ENCODE data around the gene TNFAIP1. TPM values are rescaled to one million over a fixed set of nuclear protein-coding genes. Genes with fewer than 3 reads are reported as not detected.

TNFAIP1 gene, protein sequence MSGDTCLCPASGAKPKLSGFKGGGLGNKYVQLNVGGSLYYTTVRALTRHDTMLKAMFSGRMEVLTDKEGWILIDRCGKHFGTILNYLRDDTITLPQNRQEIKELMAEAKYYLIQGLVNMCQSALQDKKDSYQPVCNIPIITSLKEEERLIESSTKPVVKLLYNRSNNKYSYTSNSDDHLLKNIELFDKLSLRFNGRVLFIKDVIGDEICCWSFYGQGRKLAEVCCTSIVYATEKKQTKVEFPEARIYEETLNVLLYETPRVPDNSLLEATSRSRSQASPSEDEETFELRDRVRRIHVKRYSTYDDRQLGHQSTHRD
- total RNA-seq, result 10 to 100 TPM; 29.9 to 36.1 TPM
- polyA plus RNA-seq (2013, experiment 1 of 2), result 29.7 TPM
- polyA plus RNA-seq (2013, experiment 2 of 2), result 27.6 TPM
- long read RNA-seq, experiment 1, transcript TNFAIP1-201 (7 exons, 3,627 nt), result major isoform, 5 of 10 reads
- long read RNA-seq, experiment 1, partial matches to known transcripts, result 1 of 10 reads
- long read RNA-seq, experiment 1, other reads (novel, unspliced or antisense), result 4 of 10 reads
- long read RNA-seq, experiment 2, transcript TNFAIP1-201 (7 exons, 3,627 nt), result major isoform, 47 of 60 reads
- long read RNA-seq, experiment 2, partial matches to known transcripts, result 8 of 60 reads
- long read RNA-seq, experiment 2, other reads (novel, unspliced or antisense), result 3 of 60 reads
- long read RNA-seq, experiment 3, transcript TNFAIP1-201 (7 exons, 3,627 nt), result major isoform, 70 of 82 reads
- long read RNA-seq, experiment 3, partial matches to known transcripts, result 1 of 82 reads
- long read RNA-seq, experiment 3, other reads (novel, unspliced or antisense), result 10 of 82 reads
- long read RNA-seq, experiment 4, transcript TNFAIP1-201 (7 exons, 3,627 nt), result major isoform, 9 of 15 reads
- long read RNA-seq, experiment 4, partial matches to known transcripts, result 3 of 15 reads
- long read RNA-seq, experiment 4, other reads (novel, unspliced or antisense), result 3 of 15 reads

DNA sequence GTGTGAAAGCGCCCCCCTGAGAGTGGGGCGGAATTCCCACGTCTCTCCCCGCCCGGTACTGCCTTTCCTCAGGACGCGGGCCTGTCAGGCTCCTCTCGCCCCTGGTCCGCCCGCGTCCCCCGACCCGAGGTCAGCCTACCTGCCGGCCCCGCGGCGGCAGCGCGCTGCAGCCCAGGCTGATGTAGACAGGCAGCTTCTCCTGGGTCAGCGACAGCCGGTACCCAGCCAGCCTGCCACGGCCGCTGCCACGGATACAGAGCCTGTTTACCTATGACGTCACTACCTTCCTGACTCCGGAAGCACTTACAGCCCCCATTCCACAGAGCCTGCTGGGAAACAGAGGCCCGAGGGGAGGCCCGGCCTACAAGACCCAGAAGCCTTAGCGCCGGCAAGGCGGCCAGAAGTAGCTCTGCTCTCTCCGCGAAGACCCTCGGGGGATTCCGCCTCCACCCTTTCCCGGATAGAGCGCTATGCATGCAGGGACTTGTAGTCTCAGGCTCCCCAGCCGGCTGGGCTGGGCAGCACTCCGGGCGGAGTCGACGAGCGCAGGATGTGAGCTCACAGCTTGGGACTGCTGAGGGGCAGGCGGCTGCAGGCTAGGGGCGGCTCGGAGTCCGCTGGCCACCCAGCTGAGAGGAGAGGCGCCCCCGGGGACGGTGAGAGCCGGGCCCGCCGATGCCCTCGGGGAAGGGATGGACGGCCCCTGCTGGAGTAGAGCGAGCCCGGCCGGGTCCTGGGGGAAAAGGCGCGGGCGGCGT lies at the start of gene TNFAIP1, which contains the start of gene IFT20:
TSS of gene TNFAIP1 (plus strand) at position 561 of the 758 bp plus-strand sequence. CDS start 3,761 bp downstream, outside the sequence.
TSS of gene IFT20 (minus strand) at position 272 of the 758 bp plus-strand sequence. CDS start 3,487 bp downstream, outside the sequence.
- TF ChIP-seq, protein P1, sequence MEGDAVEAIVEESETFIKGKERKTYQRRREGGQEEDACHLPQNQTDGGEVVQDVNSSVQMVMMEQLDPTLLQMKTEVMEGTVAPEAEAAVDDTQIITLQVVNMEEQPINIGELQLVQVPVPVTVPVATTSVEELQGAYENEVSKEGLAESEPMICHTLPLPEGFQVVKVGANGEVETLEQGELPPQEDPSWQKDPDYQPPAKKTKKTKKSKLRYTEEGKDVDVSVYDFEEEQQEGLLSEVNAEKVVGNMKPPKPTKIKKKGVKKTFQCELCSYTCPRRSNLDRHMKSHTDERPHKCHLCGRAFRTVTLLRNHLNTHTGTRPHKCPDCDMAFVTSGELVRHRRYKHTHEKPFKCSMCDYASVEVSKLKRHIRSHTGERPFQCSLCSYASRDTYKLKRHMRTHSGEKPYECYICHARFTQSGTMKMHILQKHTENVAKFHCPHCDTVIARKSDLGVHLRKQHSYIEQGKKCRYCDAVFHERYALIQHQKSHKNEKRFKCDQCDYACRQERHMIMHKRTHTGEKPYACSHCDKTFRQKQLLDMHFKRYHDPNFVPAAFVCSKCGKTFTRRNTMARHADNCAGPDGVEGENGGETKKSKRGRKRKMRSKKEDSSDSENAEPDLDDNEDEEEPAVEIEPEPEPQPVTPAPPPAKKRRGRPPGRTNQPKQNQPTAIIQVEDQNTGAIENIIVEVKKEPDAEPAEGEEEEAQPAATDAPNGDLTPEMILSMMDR (conservative IDR thresholded peaks at IDR 0.05), result no peak
- Mint-ChIP-seq H3K9me3 (no peaks in the 10 kb centered on the region), H3K4me1 (peaks cover 27% of the 10 kb centered on the region), H3K27me3 (ENCODE audit: insufficient read depth) (peaks cover 1% of the 10 kb centered on the region), H3K4me3 (peak within 1 kb of the TSS; percentile 98), H3K27ac (peak within 1 kb of the TSS; percentile 100), H3K36me3 (ENCODE audit: low read depth) (peaks cover 10% of the 10 kb centered on the region)
- 0% methylated on average over 20 to 62 of the region's 62 CpGs for WGBS, 2 experiments (ENCODE audit: insufficient coverage in 1 of 2, insufficient read length in 1 of 2)
- peak within 1 kb of the TSS; percentile 93 for H3K27ac ChIP-seq (ENCODE audit: low read depth, low read length)
- H3K9ac ChIP-seq (ENCODE audit: extremely low read depth, low read length, poor library complexity, severe bottlenecking), result peak within 1 kb of the TSS; percentile 99
- peaks cover 14% of the 10 kb centered on the region for H3K36me3 ChIP-seq (ENCODE audit: control insufficient read depth, insufficient read depth, low read length)
- peak within 1 kb of the TSS; percentile 93 for H3K4me3 ChIP-seq (ENCODE audit: low read length)
- H3K27me3 ChIP-seq (ENCODE audit: control insufficient read depth, insufficient read depth, low read length, poor library complexity, severe bottlenecking), result no peaks in the 10 kb centered on the region
- no peaks in the 10 kb centered on the region for H3K9me3 ChIP-seq (ENCODE audit: control insufficient read depth, low read length)
- DNase-seq, result peak; percentile 100
- peaks cover 7% of the 10 kb centered on the region for H3K4me1 ChIP-seq (ENCODE audit: control insufficient read depth, insufficient read depth, low read length)

DNA sequence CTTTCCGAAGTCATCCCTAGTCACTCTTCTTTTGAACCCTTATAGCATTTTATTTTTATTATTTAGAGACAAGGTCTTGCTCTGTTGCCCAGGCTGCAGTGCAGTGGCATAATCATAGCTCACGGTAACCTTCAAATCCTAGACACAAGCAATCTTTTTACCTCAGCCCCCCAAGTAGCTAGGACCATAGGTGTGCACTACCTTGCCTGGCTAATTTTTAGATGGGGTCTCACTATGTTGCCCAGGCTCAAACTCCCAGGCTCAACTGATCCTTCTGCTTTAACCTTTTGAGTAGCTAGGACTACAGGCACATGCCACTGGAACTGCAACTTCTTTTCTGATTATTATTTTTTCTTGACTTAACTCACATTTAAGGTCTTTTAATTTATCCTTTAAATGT lies 49.6 kb upstream of the TNFAIP1 start:
- Mint-ChIP-seq H3K9me3 (no peaks in the 10 kb centered on the region), H3K27me3 (ENCODE audit: insufficient read depth) (no peaks in the 10 kb centered on the region), H3K27ac (no peak overlapping the region), H3K4me1 (no peaks in the 10 kb centered on the region), H3K4me3 (no peak overlapping the region), H3K36me3 (ENCODE audit: low read depth) (no peaks in the 10 kb centered on the region)
- no peak overlapping the region for H3K9ac ChIP-seq (ENCODE audit: extremely low read depth, low read length, poor library complexity, severe bottlenecking)
- WGBS, 2 experiments (ENCODE audit: insufficient coverage in 1 of 2, insufficient read length in 1 of 2), result 43 to 67% methylated on average over 1 to 2 of the region's 2 CpGs
- H3K27ac ChIP-seq (ENCODE audit: low read depth, low read length), result no peak overlapping the region
- H3K36me3 ChIP-seq (ENCODE audit: control insufficient read depth, insufficient read depth, low read length), result no peaks in the 10 kb centered on the region
- H3K4me3 ChIP-seq (ENCODE audit: low read length), result no peak overlapping the region
- no peaks in the 10 kb centered on the region for H3K9me3 ChIP-seq (ENCODE audit: control insufficient read depth, low read length)
- no peaks in the 10 kb centered on the region for H3K27me3 ChIP-seq (ENCODE audit: control insufficient read depth, insufficient read depth, low read length, poor library complexity, severe bottlenecking)
- TF ChIP-seq, protein P1 (conservative IDR thresholded peaks at IDR 0.05), result no peak
- H3K4me1 ChIP-seq (ENCODE audit: control insufficient read depth, insufficient read depth, low read length), result no peaks in the 10 kb centered on the region
- no peak for DNase-seq

DNA sequence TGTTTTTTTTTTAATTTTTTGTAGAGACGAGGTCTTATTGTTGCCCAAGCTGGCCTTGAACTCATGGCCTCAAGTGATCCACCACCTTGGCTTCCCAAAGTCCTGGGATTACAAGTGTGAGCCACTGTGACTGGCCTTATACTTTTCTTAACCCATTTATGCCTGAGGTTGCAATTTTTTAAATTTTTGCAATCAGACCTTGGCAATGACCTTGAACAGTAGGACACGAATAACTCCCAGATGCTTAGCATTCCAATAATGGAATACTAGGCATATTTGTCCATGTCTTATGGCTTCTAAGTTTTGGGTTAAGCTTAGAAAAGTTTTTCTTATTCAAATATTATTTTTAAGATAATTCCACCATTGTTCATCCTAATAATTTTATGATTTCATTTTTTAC lies 44.9 kb upstream of the TNFAIP1 start:
- peaks cover 4% of the 10 kb centered on the region for H3K27me3 Mint-ChIP-seq (ENCODE audit: insufficient read depth)
- no peak for DNase-seq
- Histone ChIP-seq H3K4me1 (ENCODE audit: control insufficient read depth, insufficient read depth, low read length) (no peaks in the 10 kb centered on the region), H3K9me3 (ENCODE audit: control insufficient read depth, low read length) (no peaks in the 10 kb centered on the region), H3K36me3 (ENCODE audit: control insufficient read depth, insufficient read depth, low read length) (no peaks in the 10 kb centered on the region), H3K27ac (ENCODE audit: low read depth, low read length) (no peak overlapping the region), H3K9ac (ENCODE audit: extremely low read depth, low read length, poor library complexity, severe bottlenecking) (no peak overlapping the region), H3K27me3 (ENCODE audit: control insufficient read depth, insufficient read depth, low read length, poor library complexity, severe bottlenecking) (no peaks in the 10 kb centered on the region), H3K4me3 (ENCODE audit: low read length) (no peak overlapping the region)
- H3K4me1 Mint-ChIP-seq, result no peaks in the 10 kb centered on the region
- H3K4me3 Mint-ChIP-seq, result no peak overlapping the region
- no peaks in the 10 kb centered on the region for H3K9me3 Mint-ChIP-seq
- TF ChIP-seq, protein P1 (conservative IDR thresholded peaks at IDR 0.05), result no peak
- H3K36me3 Mint-ChIP-seq (ENCODE audit: low read depth), result no peaks in the 10 kb centered on the region
- H3K27ac Mint-ChIP-seq, result no peak overlapping the region
- WGBS, 2 experiments (ENCODE audit: insufficient coverage in 1 of 2, insufficient read length in 1 of 2), result 79 to 92% methylated on average over 1 to 2 of the region's 2 CpGs
